Loucy (cell line): ENCODE measurements around the gene TNS3.

Source experiments
- EZH2phosphoT487 ChIP-seq: fragments of 200-600 bp; IDR thresholded peaks from 2 replicates; pipeline ENCODE4 v1.6.1; 2018; ENCODE audit warnings: antibody characterized with exemption, mild to moderate bottlenecking, moderate library complexity, borderline replicate concordance
- TF ChIP-seq, protein P1 (sequence below): fragments of 200-600 bp; sonication (generic); conservative IDR thresholded peaks from 2 replicates; pipeline ENCODE4 v1.5.1; 2014; ENCODE audit warnings: mild to moderate bottlenecking, antibody characterized with exemption, low read length

DNA sequence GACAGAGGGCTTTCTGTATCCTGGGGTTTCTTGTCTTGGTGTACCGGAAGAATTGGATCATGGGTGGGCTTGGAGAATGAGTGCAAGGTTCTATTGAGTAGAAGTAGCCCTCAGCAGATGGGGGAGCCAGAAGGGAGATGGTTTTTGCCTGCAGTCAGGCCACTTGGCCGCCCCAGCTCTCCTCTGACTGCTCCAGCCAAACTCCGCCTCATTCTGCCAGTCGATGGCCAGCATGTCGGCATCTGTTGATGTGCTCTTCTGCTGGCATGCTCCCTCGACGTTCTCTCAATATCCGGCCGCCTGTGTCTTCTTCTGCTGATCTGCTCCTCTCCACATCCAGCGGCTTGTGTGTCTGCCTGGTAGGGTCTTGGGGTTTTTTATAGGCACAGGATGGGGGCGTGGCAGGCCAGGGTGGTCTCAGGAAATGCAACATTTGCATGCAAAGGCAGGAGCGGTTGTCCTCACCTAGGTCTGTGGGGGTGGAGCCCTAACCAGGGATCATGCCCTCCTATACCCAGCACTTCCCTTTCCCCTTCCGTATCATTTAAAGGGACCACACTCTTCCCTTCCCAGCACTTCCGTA is 40.2 kb upstream of the TNS3 start:
- TF ChIP-seq, protein P1, sequence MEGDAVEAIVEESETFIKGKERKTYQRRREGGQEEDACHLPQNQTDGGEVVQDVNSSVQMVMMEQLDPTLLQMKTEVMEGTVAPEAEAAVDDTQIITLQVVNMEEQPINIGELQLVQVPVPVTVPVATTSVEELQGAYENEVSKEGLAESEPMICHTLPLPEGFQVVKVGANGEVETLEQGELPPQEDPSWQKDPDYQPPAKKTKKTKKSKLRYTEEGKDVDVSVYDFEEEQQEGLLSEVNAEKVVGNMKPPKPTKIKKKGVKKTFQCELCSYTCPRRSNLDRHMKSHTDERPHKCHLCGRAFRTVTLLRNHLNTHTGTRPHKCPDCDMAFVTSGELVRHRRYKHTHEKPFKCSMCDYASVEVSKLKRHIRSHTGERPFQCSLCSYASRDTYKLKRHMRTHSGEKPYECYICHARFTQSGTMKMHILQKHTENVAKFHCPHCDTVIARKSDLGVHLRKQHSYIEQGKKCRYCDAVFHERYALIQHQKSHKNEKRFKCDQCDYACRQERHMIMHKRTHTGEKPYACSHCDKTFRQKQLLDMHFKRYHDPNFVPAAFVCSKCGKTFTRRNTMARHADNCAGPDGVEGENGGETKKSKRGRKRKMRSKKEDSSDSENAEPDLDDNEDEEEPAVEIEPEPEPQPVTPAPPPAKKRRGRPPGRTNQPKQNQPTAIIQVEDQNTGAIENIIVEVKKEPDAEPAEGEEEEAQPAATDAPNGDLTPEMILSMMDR: no peak
- TF ChIP-seq EZH2phosphoT487: no peak
